Stimulated activated CD4-positive, alpha-beta T cell treated with anti-CD3 and anti-CD28 coated beads, Interleukin-15, amount 100 ng/mL, for 48 hours (primary cell): Measurements from ENCODE around the gene ARL11.
A peak's percentile ranks its signal among the peaks of the same experiment; 100 is the strongest.
"Not testable (repeated sequence)": the region's sequence is repeated elsewhere in the genome, so short reads cannot be mapped to it uniquely, and the experiment has no call there.

Experiments used
- DNase-seq, 2 donors: peaks; one replicate each; pipeline ENCODE4 v3.0.0-alpha.2; 2020; ENCODE audit warnings: low read depth in 2 of 2

The ARL11 gene

DNA sequence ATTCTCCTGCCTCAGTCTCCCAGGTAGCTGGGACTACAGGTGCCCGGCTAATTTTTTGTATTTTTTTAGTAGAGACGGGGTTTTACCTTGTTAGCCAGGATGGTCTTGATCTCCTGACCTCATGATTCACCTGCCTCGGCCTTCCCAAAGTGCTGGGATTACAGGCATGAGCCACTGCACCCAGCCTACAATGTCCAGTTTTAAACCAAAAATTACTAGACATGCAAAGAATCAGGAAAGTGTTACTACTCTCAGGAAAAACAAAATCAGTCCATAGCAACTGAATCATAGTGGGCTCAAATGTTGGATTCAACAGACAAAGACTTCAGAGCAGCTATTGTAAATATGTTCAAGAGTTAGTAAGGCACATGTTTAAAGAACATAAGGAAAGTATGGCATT lies 16.3 kb upstream of the ARL11 start:
- DNase-seq: not testable (repeated sequence)

DNA sequence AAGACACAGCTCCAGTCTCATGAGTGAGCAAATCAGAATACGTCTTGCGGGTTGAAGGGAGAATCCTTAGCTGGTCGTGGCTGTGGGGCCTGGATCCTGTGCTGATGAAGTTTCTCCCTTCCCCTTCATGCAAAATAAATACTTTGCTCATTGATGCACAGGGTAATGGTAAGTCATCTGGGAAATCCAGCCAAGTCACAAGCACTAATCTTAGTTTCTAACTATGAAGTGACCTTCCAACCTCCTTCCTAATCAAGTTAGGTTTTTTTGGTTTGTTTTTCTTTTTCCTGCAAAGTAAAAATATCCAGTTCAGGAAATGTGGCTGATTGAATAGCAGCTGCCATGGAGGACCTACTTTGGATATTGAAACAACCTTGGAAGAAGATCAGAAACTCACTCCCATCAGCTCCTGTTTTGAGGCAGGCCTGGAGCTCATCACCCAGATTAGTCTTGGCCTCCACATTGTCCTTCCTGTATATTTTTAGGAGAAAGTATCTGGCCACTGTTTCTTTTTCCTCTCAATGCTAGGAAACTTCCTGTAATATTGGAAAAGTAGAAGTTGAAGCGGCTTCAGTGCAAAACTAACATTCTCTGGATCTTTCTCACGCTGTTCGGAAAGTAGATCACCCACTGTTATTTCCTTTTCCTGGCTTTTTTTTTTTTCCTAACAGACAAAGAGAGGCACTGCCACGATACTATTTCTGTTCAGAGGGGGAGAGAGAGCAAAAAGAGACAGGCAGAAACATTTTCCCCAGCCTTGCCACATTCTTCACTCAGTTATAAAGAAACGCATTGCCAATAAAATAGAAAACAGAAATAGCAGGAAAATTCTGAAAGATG lies 12.3 kb upstream of the ARL11 start:
- DNase-seq: no peak

DNA sequence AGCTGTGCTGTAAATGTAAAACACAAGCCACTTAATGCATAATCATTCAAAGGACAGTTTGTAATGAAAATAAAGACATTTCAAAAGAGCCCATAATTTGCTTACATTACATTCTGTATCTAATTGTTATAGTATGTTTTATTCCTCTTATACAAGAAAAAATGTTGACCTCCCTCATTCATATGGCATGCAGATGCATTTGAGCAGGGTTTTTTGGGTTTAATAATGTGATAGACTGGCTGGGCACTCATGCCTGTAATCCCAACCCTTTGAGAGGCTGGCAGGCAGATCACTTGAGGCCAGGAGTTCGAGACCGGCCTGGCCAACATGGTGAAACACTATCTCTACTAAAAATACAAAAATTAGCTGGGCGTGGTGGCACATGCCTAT lies 11.6 kb upstream of the ARL11 start:
- no peak for DNase-seq

DNA sequence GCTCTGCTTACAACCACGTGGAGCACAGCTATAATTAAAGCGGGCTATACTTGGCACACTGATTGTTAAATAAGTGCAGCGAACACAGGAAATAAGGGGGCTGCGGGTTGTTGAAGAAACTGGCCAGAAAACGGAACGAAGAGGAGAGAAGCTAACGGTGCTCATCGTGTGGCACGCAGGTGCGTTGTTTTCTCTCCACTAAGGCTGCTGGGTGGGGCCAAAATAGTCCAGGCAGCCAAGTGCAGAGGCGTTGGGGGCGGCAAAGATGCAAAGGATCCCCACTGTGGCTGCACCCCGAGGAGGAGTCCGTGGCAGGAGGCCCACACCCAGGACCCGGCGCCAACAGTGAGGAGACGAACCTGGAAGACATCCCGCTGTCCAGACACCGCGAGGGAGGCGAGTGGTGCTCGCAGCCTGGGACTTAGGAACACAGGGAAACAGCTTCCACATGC lies 8.1 kb upstream of the ARL11 start:
- DNase-seq: no peak

DNA sequence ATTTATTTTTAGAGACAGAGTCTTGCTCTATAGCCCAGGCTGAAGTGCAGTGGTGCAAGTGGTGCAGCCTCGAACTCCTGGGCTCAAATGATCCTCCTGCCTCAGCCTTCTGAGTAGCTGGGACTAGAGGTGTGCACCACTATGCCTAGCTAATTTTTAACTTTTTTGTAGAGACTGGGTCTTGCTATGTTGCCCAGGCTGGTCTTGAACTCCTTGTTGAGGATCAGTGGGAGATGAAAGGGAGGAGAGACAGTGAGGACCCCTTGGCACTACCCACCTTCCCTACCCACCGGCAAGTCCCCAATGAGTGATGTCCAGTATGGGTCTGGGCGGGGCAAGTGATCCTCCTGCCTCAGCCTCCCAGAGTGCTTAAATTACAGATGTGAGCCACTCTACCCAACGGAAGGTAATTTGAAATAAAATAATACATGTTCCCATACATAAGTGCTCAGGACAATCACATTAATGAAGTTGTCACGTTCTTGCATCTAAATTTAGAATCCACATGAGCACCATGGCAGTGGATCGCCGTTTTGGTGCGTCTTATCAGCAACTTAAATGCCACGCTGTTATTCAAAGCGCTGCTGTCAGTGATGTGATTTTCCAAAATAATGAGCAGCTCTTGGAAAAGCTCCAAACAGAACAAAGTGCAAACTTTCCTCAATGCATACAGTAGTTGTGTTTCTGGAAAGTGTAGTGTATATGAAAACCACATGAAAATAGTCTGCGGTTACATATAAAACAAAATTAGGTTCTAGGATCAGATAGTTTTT lies 5.9 kb upstream of the ARL11 start:
- no peak for DNase-seq

DNA sequence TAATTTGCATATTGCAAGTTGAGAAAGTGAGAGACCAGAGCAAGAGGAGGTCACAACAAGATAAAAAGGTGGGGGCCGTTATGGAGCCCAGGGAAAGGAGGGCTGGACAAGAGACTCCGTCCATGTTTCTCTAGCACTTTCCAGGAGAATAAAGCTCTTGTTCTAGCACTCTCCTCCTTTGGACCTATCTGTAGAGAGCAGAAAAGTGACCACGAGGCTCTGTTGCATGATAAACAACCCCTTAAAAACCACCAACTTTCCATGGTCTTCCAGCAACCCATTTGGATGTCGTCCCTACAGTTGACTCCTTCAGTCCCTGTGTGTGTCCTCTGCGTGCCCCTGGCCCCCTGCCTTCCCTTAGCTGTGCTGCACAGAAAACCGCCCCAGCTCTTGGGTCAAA lies 4.1 kb upstream of the ARL11 start:
- no peak for DNase-seq

DNA sequence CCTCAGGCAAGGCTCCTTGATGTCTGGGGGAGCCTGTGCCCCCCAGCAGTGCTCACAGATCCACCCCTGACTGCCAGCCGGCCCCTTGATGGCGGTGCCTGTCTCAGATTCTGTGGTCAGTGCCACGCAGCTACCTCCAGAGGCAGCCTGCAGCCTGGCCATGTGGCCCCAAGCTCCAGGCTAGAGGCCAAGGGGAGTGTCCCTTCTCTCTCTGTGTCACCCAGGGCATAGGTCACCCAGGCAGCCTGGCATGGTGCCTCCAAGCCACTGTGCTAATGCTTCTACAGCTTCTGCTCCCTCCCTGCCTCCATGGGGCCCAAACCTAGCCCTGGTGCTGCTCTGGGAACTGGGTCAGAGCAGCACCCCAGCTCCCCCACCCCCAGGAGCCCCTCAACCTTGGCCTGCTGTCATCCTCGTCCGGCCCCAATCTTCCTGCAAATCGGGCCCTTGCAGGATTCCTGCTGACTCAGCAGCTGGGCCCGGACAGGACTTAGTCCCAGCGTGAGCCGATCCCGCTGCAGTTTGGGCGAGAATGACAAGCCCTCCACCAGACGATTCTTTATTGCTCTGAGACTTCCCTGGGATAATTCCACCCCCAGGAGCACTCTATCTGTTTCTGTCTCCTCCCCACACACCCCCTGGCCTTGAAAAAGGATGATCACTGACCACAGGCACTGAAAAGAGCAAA lies 2.8 kb upstream of the ARL11 start:
- DNase-seq: no peak

DNA sequence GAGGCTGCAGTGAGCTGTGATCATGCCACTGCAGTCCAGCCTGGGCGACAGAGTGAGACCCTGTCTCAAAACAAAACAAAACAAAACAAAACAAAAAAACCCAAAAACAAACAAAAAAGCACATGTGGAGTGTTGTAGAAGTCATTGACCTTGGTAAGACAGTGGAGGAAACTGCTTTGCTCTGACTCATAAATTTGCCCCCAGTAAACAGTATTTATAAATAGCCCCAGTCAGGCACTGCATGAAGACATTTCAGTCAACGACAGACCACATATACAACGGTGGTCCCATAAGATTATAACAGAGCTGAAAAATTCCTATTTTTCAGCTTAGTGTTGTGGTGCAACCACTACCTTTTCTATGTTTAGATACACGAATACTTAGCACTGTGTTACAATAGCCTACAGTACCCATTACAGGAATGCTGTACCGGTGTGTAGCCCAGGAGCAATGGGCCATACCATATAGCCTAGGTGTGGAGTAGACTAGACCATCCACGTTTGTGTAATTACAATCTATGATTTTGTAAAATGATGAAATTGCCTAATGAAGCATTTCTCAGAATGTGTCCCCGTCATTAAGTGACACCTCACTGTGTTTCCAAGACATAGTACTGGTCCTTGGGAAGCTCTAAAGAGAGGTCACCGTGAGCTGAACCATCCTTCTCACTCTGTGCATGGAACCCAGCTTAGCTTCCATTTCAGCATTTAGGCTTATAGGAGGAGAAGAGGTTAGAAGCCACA lies 1.1 kb downstream of the ARL11 start:
- DNase-seq: no peak

DNA sequence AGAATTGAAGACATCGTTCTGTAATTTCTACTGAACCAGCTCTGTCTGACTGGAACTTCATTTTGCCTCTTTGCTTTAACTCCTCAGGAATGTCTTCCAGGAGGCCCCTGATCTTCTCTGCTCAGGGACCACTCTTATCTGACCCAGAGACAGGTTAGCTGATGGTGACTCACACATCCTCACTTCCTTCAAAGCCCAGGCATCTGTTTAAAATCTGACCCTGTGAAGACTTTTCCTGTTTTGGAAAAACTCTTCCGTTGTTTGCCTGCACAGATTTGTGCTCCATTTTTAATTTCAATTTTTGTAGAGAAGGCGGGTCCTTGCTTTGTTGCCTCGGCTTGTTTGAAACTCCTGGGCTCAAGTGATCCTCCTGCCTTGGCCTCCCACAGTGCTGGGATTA lies 1.6 kb downstream of the ARL11 start:
- DNase-seq: no peak

DNA sequence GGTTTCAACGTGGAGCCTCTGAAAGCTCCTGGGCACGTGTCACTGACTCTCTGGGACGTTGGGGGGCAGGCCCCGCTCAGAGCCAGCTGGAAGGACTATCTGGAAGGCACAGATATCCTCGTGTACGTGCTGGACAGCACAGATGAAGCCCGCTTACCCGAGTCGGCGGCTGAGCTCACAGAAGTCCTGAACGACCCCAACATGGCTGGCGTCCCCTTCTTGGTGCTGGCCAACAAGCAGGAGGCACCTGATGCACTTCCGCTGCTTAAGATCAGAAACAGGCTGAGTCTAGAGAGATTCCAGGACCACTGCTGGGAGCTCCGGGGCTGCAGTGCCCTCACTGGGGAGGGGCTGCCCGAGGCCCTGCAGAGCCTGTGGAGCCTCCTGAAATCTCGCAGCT lies 2.3 kb downstream of the ARL11 start:
- DNase-seq: no peak

DNA sequence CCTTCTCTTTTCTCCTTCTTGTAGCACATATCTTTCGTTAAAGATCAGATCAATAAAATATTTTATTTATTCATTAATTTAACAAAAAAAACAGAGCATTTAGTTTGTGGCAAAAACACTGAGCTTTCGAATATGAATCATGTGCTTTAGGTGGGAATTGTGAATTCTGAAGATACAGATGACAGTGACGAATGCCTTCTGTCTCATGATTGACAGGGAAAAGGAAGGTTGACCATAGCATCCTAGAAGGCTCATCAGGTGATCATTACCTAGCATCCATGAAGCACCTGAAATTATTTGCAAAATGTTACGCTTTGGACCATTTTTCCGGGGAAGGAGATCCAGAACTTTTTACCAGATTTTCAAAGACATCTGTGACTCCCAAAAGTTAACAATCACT lies 3.8 kb downstream of the ARL11 start:
- DNase-seq: no peak

DNA sequence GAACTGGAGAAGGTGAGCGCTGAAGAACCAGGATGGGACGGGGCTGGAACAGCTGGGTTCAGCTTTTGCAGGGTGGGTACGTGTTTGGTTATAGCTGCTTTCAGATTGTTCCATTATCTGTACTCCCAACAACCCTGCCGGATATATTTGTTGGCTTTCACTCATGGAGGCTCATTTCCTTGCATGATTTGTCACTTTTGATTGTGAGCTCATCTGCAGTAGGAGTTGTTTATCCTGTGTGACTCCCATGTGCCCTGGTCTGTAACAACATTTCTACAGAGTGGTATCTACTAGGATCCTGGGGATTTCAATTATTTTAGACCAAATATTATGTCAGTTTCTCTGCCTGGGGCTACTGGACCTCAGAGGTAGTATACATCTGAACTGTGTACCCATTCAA lies 5.4 kb downstream of the ARL11 start:
- DNase-seq: no peak

DNA sequence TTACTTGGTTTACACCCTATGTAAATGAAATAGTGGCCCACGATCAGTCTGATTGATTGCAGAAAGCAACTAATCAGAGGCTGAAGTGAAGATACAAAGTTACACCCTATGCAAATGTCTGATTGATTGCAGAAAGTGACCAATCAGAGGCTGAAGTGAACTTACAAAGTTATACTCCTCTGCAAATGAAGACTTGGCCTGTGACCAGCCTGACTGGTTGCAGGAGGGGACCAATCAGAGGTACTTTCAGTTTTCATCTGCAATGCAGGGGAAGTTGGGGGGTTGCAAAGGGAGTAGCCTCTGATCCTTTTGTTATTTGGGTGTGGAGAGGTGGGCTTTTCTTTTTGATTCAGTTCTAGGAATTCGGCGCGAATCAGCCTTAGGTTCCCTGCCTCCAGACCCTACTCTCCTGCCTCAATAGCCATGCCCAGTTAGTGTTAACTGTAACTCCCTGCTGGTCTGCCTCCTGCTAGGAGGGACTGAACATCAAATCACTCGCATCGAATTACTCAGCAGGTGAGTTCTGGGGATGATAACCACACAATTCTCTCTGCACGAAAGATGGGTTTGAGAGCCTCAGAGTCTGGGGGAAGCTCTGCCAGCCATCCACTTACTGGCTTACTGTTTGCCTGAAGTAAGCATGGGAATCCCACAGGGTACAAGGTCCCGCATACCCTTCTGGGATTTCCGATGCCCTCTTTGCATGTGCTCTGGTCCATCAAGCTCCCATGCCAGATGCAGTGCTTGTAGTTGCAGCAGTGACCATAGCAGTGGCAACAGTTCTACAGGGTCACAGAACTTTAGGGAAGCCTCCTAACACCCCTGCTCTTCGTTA lies 7.5 kb downstream of the ARL11 start:
- DNase-seq: peak in 1 of 2 donors; percentile 14

DNA sequence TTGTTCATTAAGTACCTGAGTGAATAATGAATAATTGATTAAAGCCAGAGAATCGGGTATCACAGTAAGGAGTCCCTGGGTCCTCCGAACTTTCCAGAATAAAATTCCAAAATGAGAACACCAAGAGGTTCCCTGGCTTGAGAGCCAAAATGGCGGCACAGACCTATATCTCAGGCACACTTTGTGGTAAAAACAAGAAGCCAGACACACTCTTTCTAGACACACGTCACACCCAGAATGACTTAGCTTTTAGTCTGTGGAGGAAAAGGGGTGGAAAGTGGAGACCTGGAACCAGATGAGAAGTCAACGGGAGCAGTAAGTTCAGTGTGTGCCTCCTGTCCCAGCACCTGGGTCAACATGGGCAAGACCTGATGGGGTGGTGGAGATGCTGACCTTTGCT lies 8.4 kb downstream of the ARL11 start:
- DNase-seq: no peak

DNA sequence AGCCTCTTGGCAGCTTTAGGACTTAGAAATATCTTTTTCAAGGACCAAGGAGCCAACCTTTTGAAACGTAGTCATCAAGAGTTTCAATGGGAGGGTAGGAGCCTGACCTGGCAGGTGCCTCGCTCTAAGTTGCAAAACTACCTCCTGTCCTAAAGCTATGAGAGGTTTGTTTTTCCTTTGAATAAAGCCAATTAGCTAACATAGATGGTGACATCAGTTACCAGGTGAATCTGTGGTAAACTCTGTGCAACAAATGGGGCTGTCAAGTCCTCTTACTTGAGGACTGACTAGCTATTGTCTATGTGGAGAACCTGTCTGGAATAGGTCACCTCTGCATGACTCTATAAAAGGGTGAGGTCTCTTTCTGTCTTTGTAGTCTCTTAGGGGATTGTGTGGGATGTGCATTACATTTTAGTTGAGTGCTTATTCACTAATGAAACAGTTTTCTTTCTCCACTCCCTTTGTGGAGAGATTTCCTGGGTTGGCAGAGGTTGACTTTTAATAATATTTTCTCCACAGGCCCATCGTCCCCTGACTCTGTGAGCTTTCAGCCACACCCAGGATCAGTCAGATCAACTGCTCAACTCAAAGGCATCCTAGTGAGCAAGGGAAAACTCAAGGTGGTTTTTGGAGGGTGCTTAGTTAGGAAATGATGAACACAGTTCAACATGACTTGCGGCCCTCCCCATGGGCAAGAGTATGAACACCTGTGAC lies 9.9 kb downstream of the ARL11 start:
- DNase-seq: no peak

DNA sequence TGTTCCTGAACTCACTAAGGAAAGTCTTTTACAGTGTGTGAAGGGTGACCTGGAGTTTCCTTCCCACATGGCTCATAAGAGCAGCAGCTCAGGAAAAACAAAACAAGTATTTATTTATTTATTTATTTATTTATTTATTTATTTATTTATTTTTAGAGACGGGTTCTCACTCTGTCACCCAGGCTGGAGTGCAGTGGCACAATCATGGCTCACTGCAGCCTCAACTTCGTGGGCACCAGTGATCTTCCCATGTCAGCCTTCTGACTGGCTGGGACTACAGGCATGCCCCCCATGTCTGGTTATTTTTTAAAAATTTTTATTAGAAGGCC lies 10.4 kb downstream of the ARL11 start:
- DNase-seq: no peak

DNA sequence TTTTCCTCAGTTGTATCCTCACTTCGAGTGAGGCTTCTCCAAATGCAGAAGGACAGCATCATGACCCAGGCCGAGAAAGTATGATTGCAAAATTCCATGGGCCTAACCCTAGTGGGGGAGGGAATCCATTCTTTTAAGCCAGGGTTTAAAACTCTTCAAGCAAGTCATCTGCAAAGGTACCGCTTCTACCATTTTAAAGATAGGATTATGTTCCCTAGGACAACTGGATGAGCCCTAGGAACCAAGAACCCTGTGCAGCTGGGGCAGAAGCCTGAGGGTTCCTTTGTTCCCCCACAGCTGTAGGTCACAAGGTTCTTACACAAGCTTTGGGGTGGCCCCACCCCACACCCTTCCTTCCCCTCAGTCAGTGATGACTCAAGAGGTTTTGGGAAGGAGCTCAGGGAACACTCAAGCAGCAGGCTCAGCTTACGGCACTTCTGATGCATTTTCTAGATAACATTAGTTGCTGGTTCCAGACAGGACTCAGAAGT lies 13.5 kb downstream of the ARL11 start:
- DNase-seq: no peak

DNA sequence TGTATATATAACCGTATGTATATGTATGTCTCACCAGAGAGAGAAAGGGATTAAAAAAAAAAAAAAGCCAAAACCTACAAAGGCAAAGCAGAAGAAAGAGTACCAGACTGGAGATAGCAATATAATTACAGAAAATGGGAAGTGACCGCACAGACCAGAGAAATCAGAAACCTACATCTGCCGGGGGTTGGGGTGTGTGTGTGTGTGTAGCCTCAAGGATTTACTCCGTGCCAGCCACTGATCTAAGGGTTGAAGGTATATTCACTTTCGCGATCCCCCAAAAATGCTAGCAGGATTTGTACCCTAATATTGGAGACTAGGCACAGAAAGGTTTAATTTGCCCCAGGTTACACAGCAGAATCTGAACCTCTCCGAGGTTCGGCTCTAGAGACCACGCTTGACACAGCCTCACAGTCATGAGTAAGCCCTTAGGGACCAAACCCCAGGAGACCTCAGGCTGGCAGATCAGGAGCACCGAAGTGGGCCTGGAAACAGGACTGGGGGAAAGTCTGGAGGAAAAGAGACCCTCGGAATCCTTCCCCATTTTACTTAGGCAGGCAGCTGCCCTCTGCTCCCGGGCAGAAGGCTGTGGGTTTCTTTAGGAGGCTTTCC lies 14.8 kb downstream of the ARL11 start:
- DNase-seq: no peak

DNA sequence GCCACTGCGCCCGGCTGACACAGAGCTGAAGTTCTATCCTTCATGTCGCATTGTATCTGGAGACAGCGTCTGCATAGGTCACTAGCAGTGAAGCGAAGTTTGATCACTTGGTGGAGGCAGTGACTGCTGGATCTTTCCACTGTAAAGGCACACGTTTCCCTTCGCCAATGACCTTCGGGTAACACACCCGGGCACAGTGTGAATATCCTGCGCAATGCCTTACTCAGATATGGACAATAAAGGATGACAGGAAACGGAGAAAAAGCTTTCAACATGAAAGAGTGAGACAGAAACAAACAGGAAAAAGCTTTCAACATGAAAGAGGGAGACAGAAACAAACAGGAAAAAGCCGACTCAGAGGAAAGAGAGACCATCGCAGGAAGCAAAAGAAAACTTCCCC lies 17.1 kb downstream of the ARL11 start:
- DNase-seq: no peak

DNA sequence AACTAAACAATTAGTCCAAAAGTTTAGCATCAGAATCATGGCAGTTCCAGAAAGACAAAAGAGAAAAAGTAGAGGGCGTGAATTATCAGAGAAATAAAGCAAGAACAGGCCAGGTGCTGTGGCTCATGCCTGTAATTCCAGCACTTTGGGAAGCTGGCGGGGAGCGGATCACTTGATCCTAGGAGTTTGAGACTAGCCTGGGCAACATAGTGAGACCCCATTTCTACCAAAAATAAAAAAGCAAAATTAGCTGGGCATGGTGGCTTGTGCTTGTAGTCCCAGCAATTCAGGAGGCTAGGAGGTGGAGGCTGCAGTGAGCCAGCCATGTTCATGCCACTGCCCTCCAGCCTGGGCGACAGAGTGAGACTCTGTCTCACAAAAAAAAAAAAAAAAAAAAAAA lies 18.4 kb downstream of the ARL11 start:
- no peak for DNase-seq
